Osteoblast (primary cell): ENCODE measurements around the gene GCNT2. TPM values are rescaled to one million over a fixed set of nuclear protein-coding genes. Genes with fewer than 3 reads are reported as not detected.

ENCODE experiments used
- DNase-seq: peaks from one replicate; pipeline ENCODE4 v3.0.0; 2011; ENCODE audit warnings: low spot score, mixed read lengths; ENCODE audit not compliant: insufficient read length; ENCODE audit errors: missing footprints
- H2AFZ ChIP-seq: 2 replicates; pipeline ENCODE4 v1.6.0; 2011; ENCODE audit warnings: mild to moderate bottlenecking, low read length
- H3K27ac ChIP-seq: 2 replicates; pipeline ENCODE4 v1.5.1; 2011; ENCODE audit warnings: mild to moderate bottlenecking, low read depth, low read length, moderate library complexity
- H3K27me3 ChIP-seq: 2 replicates; pipeline ENCODE4 v1.6.0; 2012; ENCODE audit warnings: mild to moderate bottlenecking, control low read depth, inconsistent platforms, low read length, moderate library complexity; ENCODE audit not compliant: insufficient read depth
- H3K36me3 ChIP-seq: 2 replicates; pipeline ENCODE4 v1.5.1; 2011; ENCODE audit warnings: mild to moderate bottlenecking, low read length, control low read depth, moderate library complexity; ENCODE audit not compliant: insufficient read depth
- H3K4me1 ChIP-seq: 2 replicates; pipeline ENCODE4 v1.5.1; 2011; ENCODE audit warnings: mild to moderate bottlenecking, low read length, control low read depth, moderate library complexity; ENCODE audit not compliant: insufficient read depth
- H3K4me2 ChIP-seq: 2 replicates; pipeline ENCODE4 v1.6.0; 2011; ENCODE audit warnings: mild to moderate bottlenecking, low read length; ENCODE audit not compliant: insufficient read depth
- H3K4me3 ChIP-seq: fragments of 200-600 bp; sonication (generic); 3 replicates; pipeline ENCODE4 v1.5.1; 2012; ENCODE audit warnings: mild to moderate bottlenecking, low read length, inconsistent platforms; ENCODE audit not compliant: insufficient read depth
- H3K79me2 ChIP-seq: 2 replicates; pipeline ENCODE4 v1.6.0; 2012; ENCODE audit warnings: mild to moderate bottlenecking, low read length, control low read depth, inconsistent platforms; ENCODE audit not compliant: insufficient read depth
- H3K9me3 ChIP-seq: 2 replicates; pipeline ENCODE4 v1.5.1; 2011; ENCODE audit warnings: low read depth, low read length, control low read depth
- H4K20me1 ChIP-seq: 2 replicates; pipeline ENCODE4 v1.6.0; 2012; ENCODE audit warnings: mild to moderate bottlenecking, low read length, control low read depth; ENCODE audit not compliant: insufficient read depth
- CTCF ChIP-seq: IDR thresholded peaks from 2 replicates; pipeline ENCODE4 v1.5.1; 2011; ENCODE audit warnings: mild to moderate bottlenecking, low read depth, low read length, moderate library complexity; ENCODE audit errors: extremely low read depth
- total RNA-seq: library from RNA; depleted of rRNA; stranded (reverse); fragments of >200 nt; gene quantifications from 2 replicates; pipeline ENCODE4 v1.2.3, GENCODE V29; 2012

The GCNT2 gene
- total RNA-seq, 1 donor = 0.72 TPM

GRCh38 chr6:10561611-10562199, 40.6 kb downstream of the GCNT2 start:
- Histone ChIP-seq H2AFZ (no peak overlapping the region), H3K4me3 (no peak overlapping the region), H3K4me1 (no peaks in the 10 kb centered on the region), H3K4me2 (no peak overlapping the region), H3K27ac (no peak overlapping the region), H3K36me3 (no peaks in the 10 kb centered on the region), H3K79me2 (no peaks in the 10 kb centered on the region), H4K20me1 (no peaks in the 10 kb centered on the region), H3K27me3 (no peaks in the 10 kb centered on the region), H3K9me3 (no peaks in the 10 kb centered on the region)
- DNase-seq = no peak
- TF ChIP-seq CTCF = no peak

GRCh38 chr6:10564975-10565673, 44.0 kb downstream of the GCNT2 start:
- Histone ChIP-seq H4K20me1 (no peaks in the 10 kb centered on the region), H2AFZ (no peak overlapping the region), H3K27ac (no peak overlapping the region), H3K4me2 (no peak overlapping the region), H3K36me3 (no peaks in the 10 kb centered on the region), H3K9me3 (no peaks in the 10 kb centered on the region), H3K79me2 (no peaks in the 10 kb centered on the region), H3K4me3 (no peak overlapping the region), H3K27me3 (no peaks in the 10 kb centered on the region), H3K4me1 (no peaks in the 10 kb centered on the region)
- DNase-seq = no peak
- no peak for TF ChIP-seq CTCF

- no peak overlapping the region for H3K4me3 ChIP-seq
Measured at GRCh38 chr6:10565913-10566312, 44.8 kb downstream of the GCNT2 start.

More at GRCh38 chr6:10565913-10566312, 44.8 kb downstream of the GCNT2 start:
- no peak for DNase-seq
- Histone ChIP-seq H3K36me3 (no peaks in the 10 kb centered on the region), H3K27ac (no peak overlapping the region), H3K9me3 (no peaks in the 10 kb centered on the region), H4K20me1 (no peaks in the 10 kb centered on the region), H2AFZ (no peak overlapping the region), H3K27me3 (no peaks in the 10 kb centered on the region), H3K4me1 (no peaks in the 10 kb centered on the region), H3K79me2 (no peaks in the 10 kb centered on the region), H3K4me2 (no peak overlapping the region)
- no peak for TF ChIP-seq CTCF
